HCT116 (cell line): Measurements from ENCODE around the gene THOC1.

Experiments used
- POLR2A ChIP-seq: IDR thresholded peaks from 2 replicates; pipeline ENCODE4 v1.7.0; 2011; ENCODE audit warnings: borderline replicate concordance; ENCODE audit not compliant: insufficient read depth, insufficient read length; ENCODE audit errors: extremely low read depth
- TCF7L2 ChIP-seq: IDR thresholded peaks from 2 replicates; pipeline ENCODE4 v1.7.0; 2011; ENCODE audit warnings: borderline replicate concordance, inconsistent platforms; ENCODE audit not compliant: insufficient read depth, insufficient read length; ENCODE audit errors: extremely low read depth
- TF ChIP-seq, protein P1 (sequence below), 3 experiments: fragments of 200-600 bp in 1 of 3; sonication (generic) in 1 of 3; IDR thresholded peaks in 2 of 3; conservative IDR thresholded peaks in 1 of 3; 2 replicates each; pipeline ENCODE4 v1.5.1; 2012 to 2017; ENCODE audit warnings: low read depth in 2 of 3, low read length in 2 of 3, antibody characterized with exemption in 1 of 3, borderline replicate concordance in 1 of 3, control low read depth in 1 of 3, mild to moderate bottlenecking in 1 of 3, mixed read lengths in 1 of 3, mixed run types in 1 of 3, moderate library complexity in 1 of 3; ENCODE audit not compliant: insufficient read depth in 1 of 3
- TF ChIP-seq, protein P2 (sequence below): IDR thresholded peaks from 2 replicates; pipeline ENCODE4 v1.6.1; 2012; ENCODE audit warnings: low read depth

DNA sequence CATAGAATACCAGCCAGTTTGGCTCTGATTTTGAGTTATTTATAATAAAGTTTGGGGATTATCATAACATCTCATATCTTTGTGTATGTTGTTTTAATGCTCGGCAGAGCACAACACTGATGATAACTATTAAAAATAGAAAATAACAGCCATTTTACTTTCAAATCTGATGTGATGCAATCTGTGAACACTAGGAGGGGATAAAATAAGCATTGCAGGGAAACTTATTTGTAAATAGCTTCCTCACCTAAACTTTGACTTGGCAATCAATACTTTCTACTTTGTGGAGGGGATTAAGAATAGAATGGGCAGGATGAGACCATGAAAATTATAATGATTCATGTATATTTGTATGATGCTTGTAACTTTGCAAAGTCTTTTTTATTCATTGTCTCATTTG lies 55.1 kb downstream of the THOC1 start:
- TF ChIP-seq, protein P1, sequence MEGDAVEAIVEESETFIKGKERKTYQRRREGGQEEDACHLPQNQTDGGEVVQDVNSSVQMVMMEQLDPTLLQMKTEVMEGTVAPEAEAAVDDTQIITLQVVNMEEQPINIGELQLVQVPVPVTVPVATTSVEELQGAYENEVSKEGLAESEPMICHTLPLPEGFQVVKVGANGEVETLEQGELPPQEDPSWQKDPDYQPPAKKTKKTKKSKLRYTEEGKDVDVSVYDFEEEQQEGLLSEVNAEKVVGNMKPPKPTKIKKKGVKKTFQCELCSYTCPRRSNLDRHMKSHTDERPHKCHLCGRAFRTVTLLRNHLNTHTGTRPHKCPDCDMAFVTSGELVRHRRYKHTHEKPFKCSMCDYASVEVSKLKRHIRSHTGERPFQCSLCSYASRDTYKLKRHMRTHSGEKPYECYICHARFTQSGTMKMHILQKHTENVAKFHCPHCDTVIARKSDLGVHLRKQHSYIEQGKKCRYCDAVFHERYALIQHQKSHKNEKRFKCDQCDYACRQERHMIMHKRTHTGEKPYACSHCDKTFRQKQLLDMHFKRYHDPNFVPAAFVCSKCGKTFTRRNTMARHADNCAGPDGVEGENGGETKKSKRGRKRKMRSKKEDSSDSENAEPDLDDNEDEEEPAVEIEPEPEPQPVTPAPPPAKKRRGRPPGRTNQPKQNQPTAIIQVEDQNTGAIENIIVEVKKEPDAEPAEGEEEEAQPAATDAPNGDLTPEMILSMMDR (IDR thresholded peaks at IDR 0.05 in 2 of 3, conservative IDR thresholded peaks at IDR 0.05 in 1 of 3; ENCODE audit: borderline replicate concordance in 1 of 3, insufficient read depth in 1 of 3, low read depth in 2 of 3, low read length in 2 of 3), result peak in 2 of 3 experiments; percentile 3 to 25; a peak in 1 of 6 replicates
- TF ChIP-seq, protein P2, sequence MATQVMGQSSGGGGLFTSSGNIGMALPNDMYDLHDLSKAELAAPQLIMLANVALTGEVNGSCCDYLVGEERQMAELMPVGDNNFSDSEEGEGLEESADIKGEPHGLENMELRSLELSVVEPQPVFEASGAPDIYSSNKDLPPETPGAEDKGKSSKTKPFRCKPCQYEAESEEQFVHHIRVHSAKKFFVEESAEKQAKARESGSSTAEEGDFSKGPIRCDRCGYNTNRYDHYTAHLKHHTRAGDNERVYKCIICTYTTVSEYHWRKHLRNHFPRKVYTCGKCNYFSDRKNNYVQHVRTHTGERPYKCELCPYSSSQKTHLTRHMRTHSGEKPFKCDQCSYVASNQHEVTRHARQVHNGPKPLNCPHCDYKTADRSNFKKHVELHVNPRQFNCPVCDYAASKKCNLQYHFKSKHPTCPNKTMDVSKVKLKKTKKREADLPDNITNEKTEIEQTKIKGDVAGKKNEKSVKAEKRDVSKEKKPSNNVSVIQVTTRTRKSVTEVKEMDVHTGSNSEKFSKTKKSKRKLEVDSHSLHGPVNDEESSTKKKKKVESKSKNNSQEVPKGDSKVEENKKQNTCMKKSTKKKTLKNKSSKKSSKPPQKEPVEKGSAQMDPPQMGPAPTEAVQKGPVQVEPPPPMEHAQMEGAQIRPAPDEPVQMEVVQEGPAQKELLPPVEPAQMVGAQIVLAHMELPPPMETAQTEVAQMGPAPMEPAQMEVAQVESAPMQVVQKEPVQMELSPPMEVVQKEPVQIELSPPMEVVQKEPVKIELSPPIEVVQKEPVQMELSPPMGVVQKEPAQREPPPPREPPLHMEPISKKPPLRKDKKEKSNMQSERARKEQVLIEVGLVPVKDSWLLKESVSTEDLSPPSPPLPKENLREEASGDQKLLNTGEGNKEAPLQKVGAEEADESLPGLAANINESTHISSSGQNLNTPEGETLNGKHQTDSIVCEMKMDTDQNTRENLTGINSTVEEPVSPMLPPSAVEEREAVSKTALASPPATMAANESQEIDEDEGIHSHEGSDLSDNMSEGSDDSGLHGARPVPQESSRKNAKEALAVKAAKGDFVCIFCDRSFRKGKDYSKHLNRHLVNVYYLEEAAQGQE, result no peak
- TF ChIP-seq POLR2A, result no peak
- TF ChIP-seq TCF7L2, result no peak
